Heart left ventricle (tissue), 16 donors: ENCODE data around the gene TDRD5. TPM values are rescaled to one million over a fixed set of nuclear protein-coding genes. Genes with fewer than 3 reads are reported as not detected.

Experiments
- ATAC-seq, 4 donors: fragments of 200-7000 bp; cut with Tn5 transposase; one replicate each; pipeline ENCODE4 v1.9.1; 2020 to 2022; ENCODE audit warnings: moderate library complexity in 4 of 4, mild to moderate bottlenecking in 3 of 4, moderate number of reproducible peaks in 1 of 4
- DNase-seq, 5 donors: peaks; one replicate each; pipeline ENCODE4 v3.0.0-alpha.2; 2020
- H3K27ac ChIP-seq, 12 donors: fragments of 200-600 bp; sonication (generic) in 4 of 12; one replicate each; pipeline versions ENCODE4 v1.5.0 to v1.8.0; 2016 to 2022; ENCODE audit warnings: mild to moderate bottlenecking in 2 of 12
- H3K27me3 ChIP-seq, 9 donors: fragments of 200-600 bp; sonication (generic) in 2 of 9; one replicate each; pipeline versions ENCODE4 v1.5.1 to v1.8.0; 2016 to 2022; ENCODE audit warnings: mild to moderate bottlenecking in 3 of 9
- H3K36me3 ChIP-seq, 9 donors: fragments of 200-600 bp; sonication (generic) in 2 of 9; one replicate each; pipeline versions ENCODE4 v1.5.0 to v1.8.0; 2018 to 2022; ENCODE audit warnings: mild to moderate bottlenecking in 2 of 9
- H3K4me1 ChIP-seq, 12 donors: fragments of 200-600 bp; sonication (generic) in 4 of 12; one replicate each; pipeline versions ENCODE4 v1.5.0 to v1.8.0; 2016 to 2022; ENCODE audit warnings: mild to moderate bottlenecking in 3 of 12
- H3K4me3 ChIP-seq, 12 donors: fragments of 200-600 bp; sonication (generic) in 4 of 12; one replicate each; pipeline versions ENCODE4 v1.5.0 to v1.8.0; 2017 to 2022; ENCODE audit warnings: mild to moderate bottlenecking in 9 of 12, moderate library complexity in 4 of 12
- H3K9me3 ChIP-seq, 12 donors: fragments of 200-600 bp; sonication (generic) in 4 of 12; one replicate each; pipeline versions ENCODE4 v1.5.0 to v1.8.0; 2016 to 2022; ENCODE audit warnings: mild to moderate bottlenecking in 1 of 12
- CTCF ChIP-seq, 12 donors: fragments of 200-600 bp; sonication (generic) in 4 of 12; IDR thresholded peaks; one replicate each; pipeline versions ENCODE4 v1.5.0 to v1.8.0; 2018 to 2022; ENCODE audit warnings: antibody characterized with exemption in 12 of 12, mild to moderate bottlenecking in 5 of 12
- POLR2A ChIP-seq, 2 donors: fragments of 450-650 bp; IDR thresholded peaks; one replicate each; pipeline ENCODE4 v1.6.1; 2017; ENCODE audit warnings: antibody characterized with exemption in 2 of 2, mild to moderate bottlenecking in 2 of 2, moderate library complexity in 2 of 2
- WGBS, 4 donors: extraction: QIAGEN DNeasy Blood & Tissue Kit in 2 of 4; methylation state at CpG; one replicate each; pipeline versions ENCODE4 v1.1.5 to v1.1.7; 2013 to 2018; 5-methylcytosine and 5-hydroxymethylcytosine counted together
- intact Hi-C, 10 donors: fragments of 100-400 bp; cut with DNase I; formaldehyde crosslinking; loops; one replicate each; pipeline versions ENCODE4 v1.11.1 to v1.14.2; 2022
- polyA plus RNA-seq, 2 donors: library from polyadenylated mRNA; stranded (reverse); fragments of 200-250 nt; gene quantifications; one replicate each; pipeline ENCODE4 v1.2.3, GENCODE V29; 2013
- total RNA-seq, 9 donors: library from RNA; depleted of rRNA in 2 of 9; stranded (reverse); fragments of >200 nt in 2 of 9; fragmentation: NEBNext Ultra II Directional in 3 of 9; extraction: Animal tissue kit (Norgen Biotek cat#: 25700) in 3 of 9; gene quantifications; one replicate each; pipeline versions ENCODE4 v1.1.0 to v1.2.4, GENCODE V29; 2016 to 2023
- donor health status: ischemic (EF 13 %, LVEDD 7.1; RV severe dilation, severe dysfunction).
- donor health status: healthy with polysubstance abuse.
- donor health status: DM: no; HTN: yes; CAD: no.
- donor health status: DM: no; HTN: no; CAD: no.
- donor health status: ischemic (EF 25% LVEDD 6.9; RV normal size, moderate dysfunction).
- donor health status: ischemic (EF 25% LVEDD 5.7; RV mildly dilated, moderate dysfunction).
- donor health status: healthy.
- donor health status: DM: yes; HTN: yes; CAD: no.
- donor health status: ischemic (EF 35%, LVEDD 5.7; RV mildly dilated, moderate dysfunction).
- donor health status: nonischemic (EF 11% LVEDD 7.7; RV severe dilation, severe dysfunction).
- donor health status: DM: yes; HTN: yes; CAD: no.
- donor health status: PGD.
- donor health status: ischemic (EF 29% LVEDD 5.4; RV normal size, mild dysfunction).
- donor health status: nonischemic (EF 23%, LVEDD 6.1; RV moderate dilation, normal function).

TDRD5 gene
- total and polyA plus RNA-seq, 11 donors = 0.34 TPM; not detected in 10

GRCh38 chr1:179702946-179703539 lies 111.4 kb downstream of the TDRD5 start:
- 76 to 89% (median 82%) methylated on average over 5 of the region's 5 CpGs for WGBS, 4 donors
- intact Hi-C loops = loop anchor here in 3 of 10 donors (10.0 kb wide), 2 partner anchors 472 to 482 kb away; no protein-coding TSS in a partner anchor
- no peaks in the 10 kb centered on the region for H3K36me3 ChIP-seq
- no peak overlapping the region for H3K27ac ChIP-seq
- TF ChIP-seq POLR2A (IDR thresholded peaks at IDR 0.05) (no peak), CTCF (IDR thresholded peaks at IDR 0.05) (no peak)
- H3K9me3 ChIP-seq = peaks cover 0 to 3% (median 0%) of the 10 kb centered on the region in 12 donors
- H3K4me1 ChIP-seq = peaks cover 0 to 3% (median 0%) of the 10 kb centered on the region in 12 donors
- DNase-seq (no peak), ATAC-seq (no peak)
- H3K27me3 ChIP-seq = peaks cover 0 to 4% (median 0%) of the 10 kb centered on the region in 9 donors
- H3K4me3 ChIP-seq = no peak overlapping the region

GRCh38 chr1:179706339-179706941 lies 114.8 kb downstream of the TDRD5 start:
- intact Hi-C loops = loop anchor here in 8 of 10 donors (1.0 to 10.0 kb wide), 8 partner anchors 102 to 478 kb away; no protein-coding TSS in a partner anchor
- no peak overlapping the region for H3K4me3 ChIP-seq

GRCh38 chr1:179707406-179707805 lies 115.8 kb downstream of the TDRD5 start:
- Histone ChIP-seq H3K4me3 (no peak overlapping the region), H3K4me1 (peaks cover 0 to 30% (median 18%) of the 10 kb centered on the region in 12 donors), H3K9me3 (no peaks in the 10 kb centered on the region), H3K27ac (no peak overlapping the region), H3K27me3 (peaks cover 0 to 4% (median 0%) of the 10 kb centered on the region in 9 donors), H3K36me3 (no peaks in the 10 kb centered on the region)
- no peak for ATAC-seq
- TF ChIP-seq POLR2A (IDR thresholded peaks at IDR 0.05) = no peak
- TF ChIP-seq CTCF (IDR thresholded peaks at IDR 0.05) = no peak
- no peak for DNase-seq
- 58 to 73% (median 66%) methylated on average over 2 of the region's 2 CpGs for WGBS, 4 donors
- intact Hi-C loops = loop anchor here in 5 of 10 donors (2.0 to 10.0 kb wide), 5 partner anchors 101 to 477 kb away; no protein-coding TSS in a partner anchor

More at GRCh38 chr1:179706339-179706941, 114.8 kb downstream of the TDRD5 start:
- peaks cover 0 to 4% (median 0%) of the 10 kb centered on the region in 9 donors for H3K27me3 ChIP-seq
- H3K36me3 ChIP-seq = no peaks in the 10 kb centered on the region
- ATAC-seq = no peak
- 0 to 2% (median 0%) methylated on average over 3 of the region's 3 CpGs for WGBS, 4 donors
- no peaks in the 10 kb centered on the region for H3K9me3 ChIP-seq
- DNase-seq = peak in 4 of 5 donors; percentile 37 to 63 (median 50)
- no peak overlapping the region for H3K27ac ChIP-seq
- no peak for TF ChIP-seq POLR2A (IDR thresholded peaks at IDR 0.05)
- TF ChIP-seq CTCF (IDR thresholded peaks at IDR 0.05) = peak; percentile 47 to 90 (median 78)
- H3K4me1 ChIP-seq = peaks cover 0 to 30% (median 18%) of the 10 kb centered on the region in 12 donors
